PC-3 (cell line): Measurements from ENCODE around the gene KRT12. TPM values are rescaled to one million over a fixed set of nuclear protein-coding genes. Genes with fewer than 3 reads are reported as not detected.

Experiments used
- ATAC-seq: fragments of 200-7000 bp; cut with Tn5 transposase; 2 replicates; pipeline ENCODE4 v1.9.1; 2020; ENCODE audit warnings: mild to moderate bottlenecking, moderate library complexity
- BruUV-seq: library from RNA; stranded (reverse); fragments of 400-500 nt; replicated peaks from 2 replicates; lab custom pipeline; 2021; lab: Mats Ljungman, UMichigan
- CTCF ChIA-PET: fragments of 300-600 bp; sonication (Branson Sonifier 250); formaldehyde crosslinking; loops from one replicate; lab custom pipeline; 2022; ENCODE audit warnings: antibody characterized with exemption; lab: Charles Lee
- POLR2A ChIA-PET: fragments of 300-600 bp; sonication (Branson Sonifier 250); formaldehyde crosslinking; loops from one replicate; lab custom pipeline; 2022; ENCODE audit warnings: antibody characterized with exemption; ENCODE audit not compliant: unreplicated experiment; lab: Charles Lee
- DNase-seq: peaks from one replicate; pipeline ENCODE4 v3.0.0-alpha.2; 2015
- H2AFZ ChIP-seq: fragments of 300-600 bp; sonication (generic); 2 replicates; pipeline ENCODE4 v1.6.0; 2016; ENCODE audit warnings: antibody characterized with exemption, low read length
- H3F3A ChIP-seq: fragments of 300-600 bp; sonication (generic); one replicate; pipeline ENCODE4 v1.6.0; 2017; ENCODE audit warnings: antibody characterized with exemption, low read length, control low read depth, mild to moderate bottlenecking; ENCODE audit not compliant: unreplicated experiment
- H3K27ac ChIP-seq: fragments of 300-600 bp; sonication (generic); 2 replicates; pipeline ENCODE4 v1.5.1; 2016; ENCODE audit warnings: mild to moderate bottlenecking, low read length
- H3K27me3 ChIP-seq: fragments of 300-600 bp; sonication (generic); 2 replicates; pipeline ENCODE4 v1.6.1; 2016; ENCODE audit warnings: low read length, mixed read lengths
- H3K36me3 ChIP-seq: fragments of 300-600 bp; sonication (generic); 2 replicates; pipeline ENCODE4 v1.6.1; 2016; ENCODE audit warnings: low read depth, mixed run types, low read length, mixed read lengths
- H3K4me1 ChIP-seq: fragments of 300-600 bp; sonication (generic); 2 replicates; pipeline ENCODE4 v1.5.1; 2016; ENCODE audit warnings: low read length; ENCODE audit not compliant: insufficient read depth
- H3K4me2 ChIP-seq: fragments of 300-600 bp; sonication (generic); 2 replicates; pipeline ENCODE4 v1.6.0; 2016; ENCODE audit warnings: low read length
- H3K4me3 ChIP-seq: fragments of 300-600 bp; sonication (generic); 2 replicates; pipeline ENCODE4 v1.5.1; 2016; ENCODE audit warnings: mild to moderate bottlenecking, low read length, mixed read lengths
- H3K79me2 ChIP-seq: fragments of 300-600 bp; sonication (generic); 2 replicates; pipeline ENCODE4 v1.6.1; 2017; ENCODE audit warnings: low read length, mixed read lengths
- H3K9ac ChIP-seq: fragments of 300-600 bp; sonication (generic); 2 replicates; pipeline ENCODE4 v1.6.0; 2016; ENCODE audit warnings: mild to moderate bottlenecking, low read length
- H3K9me2 ChIP-seq: fragments of 300-600 bp; sonication (generic); replicated peaks from 2 replicates; pipeline ENCODE4 v1.6.1; 2016; ENCODE audit warnings: mixed run types, low read length, mixed read lengths
- H3K9me3 ChIP-seq: fragments of 300-600 bp; sonication (generic); 2 replicates; pipeline ENCODE4 v1.6.1; 2016; ENCODE audit warnings: low read length, mixed read lengths
- H4K20me1 ChIP-seq: fragments of 300-600 bp; sonication (generic); 2 replicates; pipeline ENCODE4 v1.6.1; 2016; ENCODE audit warnings: low read length, mixed read lengths
- EZH2 ChIP-seq: fragments of 300-600 bp; sonication (generic); IDR thresholded peaks from one replicate; pipeline ENCODE4 v1.6.1; 2017; ENCODE audit warnings: antibody characterized with exemption, mild to moderate bottlenecking, low read length; ENCODE audit not compliant: unreplicated experiment
- EZH2phosphoT487 ChIP-seq: fragments of 300-600 bp; sonication (generic); IDR thresholded peaks from 2 replicates; pipeline ENCODE4 v1.6.1; 2018; ENCODE audit warnings: mild to moderate bottlenecking, antibody characterized with exemption, low read length, borderline replicate concordance
- intact Hi-C: fragments of 100-400 bp; cut with micrococcal nuclease; formaldehyde crosslinking; loops from 2 replicates; pipeline ENCODE4 v1.9.0; 2023
- total RNA-seq: library from RNA; depleted of rRNA; stranded (reverse); fragments of >200 nt; gene quantifications from 2 replicates; pipeline ENCODE4 v1.2.3, GENCODE V29; 2014
- TF ChIP-seq, protein P1 (sequence below): fragments of 300-600 bp; sonication (generic); conservative IDR thresholded peaks from 2 replicates; pipeline ENCODE4 v1.5.1; 2017; ENCODE audit warnings: antibody characterized with exemption, low read depth, mild to moderate bottlenecking, low read length

The KRT12 gene
- total RNA-seq, 1 experiment from 2014 or later = not detected

DNA sequence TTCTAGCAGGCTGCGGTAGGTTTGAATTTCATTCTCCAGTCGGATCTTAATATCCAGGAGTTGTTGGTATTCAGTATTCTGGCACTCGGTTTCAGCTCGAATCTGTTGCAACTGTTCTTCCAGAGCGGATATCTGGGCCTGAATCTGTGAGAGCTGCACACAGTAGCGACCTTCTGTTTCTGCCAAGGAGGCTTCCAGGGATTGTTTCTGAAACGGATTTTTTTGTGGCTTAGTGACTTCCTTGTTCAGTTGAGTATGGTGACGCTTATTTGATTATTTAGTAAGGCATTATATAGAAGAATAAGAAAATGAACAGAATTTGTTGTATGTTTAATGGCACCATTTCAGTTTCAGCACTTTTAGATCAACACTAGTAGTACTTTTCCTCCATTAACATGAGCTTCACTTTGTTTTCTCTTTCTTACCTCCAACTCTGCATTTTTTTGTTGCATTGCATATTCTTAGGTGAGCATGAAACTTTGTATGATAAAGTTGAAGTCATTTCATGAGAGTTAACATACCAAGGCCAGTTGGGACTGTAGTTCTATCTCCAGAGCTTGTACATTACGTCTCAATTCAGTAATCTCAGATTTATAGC, 47.4 kb downstream of the KRT12 start:
- TF ChIP-seq EZH2 = no peak
- TF ChIP-seq, protein P1, sequence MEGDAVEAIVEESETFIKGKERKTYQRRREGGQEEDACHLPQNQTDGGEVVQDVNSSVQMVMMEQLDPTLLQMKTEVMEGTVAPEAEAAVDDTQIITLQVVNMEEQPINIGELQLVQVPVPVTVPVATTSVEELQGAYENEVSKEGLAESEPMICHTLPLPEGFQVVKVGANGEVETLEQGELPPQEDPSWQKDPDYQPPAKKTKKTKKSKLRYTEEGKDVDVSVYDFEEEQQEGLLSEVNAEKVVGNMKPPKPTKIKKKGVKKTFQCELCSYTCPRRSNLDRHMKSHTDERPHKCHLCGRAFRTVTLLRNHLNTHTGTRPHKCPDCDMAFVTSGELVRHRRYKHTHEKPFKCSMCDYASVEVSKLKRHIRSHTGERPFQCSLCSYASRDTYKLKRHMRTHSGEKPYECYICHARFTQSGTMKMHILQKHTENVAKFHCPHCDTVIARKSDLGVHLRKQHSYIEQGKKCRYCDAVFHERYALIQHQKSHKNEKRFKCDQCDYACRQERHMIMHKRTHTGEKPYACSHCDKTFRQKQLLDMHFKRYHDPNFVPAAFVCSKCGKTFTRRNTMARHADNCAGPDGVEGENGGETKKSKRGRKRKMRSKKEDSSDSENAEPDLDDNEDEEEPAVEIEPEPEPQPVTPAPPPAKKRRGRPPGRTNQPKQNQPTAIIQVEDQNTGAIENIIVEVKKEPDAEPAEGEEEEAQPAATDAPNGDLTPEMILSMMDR = no peak
- TF ChIP-seq EZH2phosphoT487 = no peak
- no peaks in the 10 kb centered on the region for H3K36me3 ChIP-seq
- H3K4me2 ChIP-seq = peak overlapping the region; percentile 92
- no peaks in the 10 kb centered on the region for H3K9me3 ChIP-seq
- peak overlapping the region; percentile 89 for H3K9ac ChIP-seq
- no TSS peak for BruUV-seq
- intact Hi-C loops = no loop called here
- H3K79me2 ChIP-seq = peaks cover 25% of the 10 kb centered on the region
- H3F3A ChIP-seq = no peaks in the 10 kb centered on the region
- peaks cover 17% of the 10 kb centered on the region; the same call in 1 of the 2 replicates for H3K4me1 ChIP-seq
- ATAC-seq (peak; percentile 16; the same call in 1 of the 2 replicates), DNase-seq (no peak)
- peak overlapping the region; percentile 96 for H3K4me3 ChIP-seq
- CTCF ChIA-PET = interaction anchor here (0.7 kb wide), 1 partner anchor 29 kb away, joined by 3 read pairs; no protein-coding TSS in a partner anchor
- H3K9me2 ChIP-seq = no peaks in the 10 kb centered on the region
- peak overlapping the region; percentile 67 for H3K27ac ChIP-seq
- H3K27me3 ChIP-seq = no peaks in the 10 kb centered on the region
- peak overlapping the region; percentile 83 for H2AFZ ChIP-seq
- POLR2A ChIA-PET = interaction anchor here (1.0 kb wide), 1 partner anchor 37 kb away, joined by 31 read pairs; no protein-coding TSS in a partner anchor
- H4K20me1 ChIP-seq = no peaks in the 10 kb centered on the region

DNA sequence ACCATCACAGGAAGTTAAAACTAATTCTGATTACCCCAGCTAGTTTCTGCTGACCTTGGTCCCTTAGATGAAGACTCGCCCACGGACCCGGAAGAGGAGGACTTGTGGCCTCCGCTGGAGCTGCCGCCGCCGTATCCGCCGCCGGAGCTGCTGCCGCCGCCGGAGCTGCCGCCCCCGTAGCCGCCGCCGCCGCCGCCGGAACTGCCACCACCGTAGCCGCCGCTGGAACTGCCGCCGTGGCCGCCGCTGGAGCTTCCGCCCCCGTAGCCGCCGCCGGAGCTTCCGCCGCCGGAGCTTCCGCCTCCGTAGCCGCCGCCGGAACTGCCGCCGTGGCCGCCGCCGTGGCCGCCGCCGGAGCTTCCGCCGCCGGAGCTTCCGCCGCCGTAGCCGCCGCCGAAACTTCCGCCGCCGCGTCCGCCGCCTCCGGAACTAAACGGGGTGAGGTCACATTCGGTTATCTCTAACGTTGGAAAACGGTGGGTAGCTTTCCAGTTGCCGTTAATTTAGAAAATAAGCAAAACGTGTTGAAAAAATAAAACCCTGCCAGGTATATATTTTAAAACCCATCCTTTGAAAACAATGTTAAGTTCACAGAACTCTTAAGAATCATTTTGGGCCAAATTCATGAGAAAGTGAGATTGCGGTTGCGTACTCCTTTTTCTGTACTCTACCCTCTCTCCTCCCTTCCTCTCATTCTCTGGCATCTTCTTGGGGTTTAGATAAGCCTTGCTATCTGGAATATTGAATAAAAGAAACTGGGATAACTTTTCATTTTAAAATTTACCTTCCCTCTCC, 48.1 kb downstream of the KRT12 start:
- Histone ChIP-seq H3K4me3 (peak overlapping the region; percentile 96), H3K4me1 (peaks cover 17% of the 10 kb centered on the region; the same call in 1 of the 2 replicates), H3K9me3 (no peaks in the 10 kb centered on the region), H4K20me1 (no peaks in the 10 kb centered on the region), H3K4me2 (peak overlapping the region; percentile 94), H3K9me2 (no peaks in the 10 kb centered on the region), H3K9ac (peak overlapping the region; percentile 89), H3K27ac (peak overlapping the region; percentile 71), H3K79me2 (peaks cover 25% of the 10 kb centered on the region), H3K36me3 (no peaks in the 10 kb centered on the region), H3F3A (no peaks in the 10 kb centered on the region), H2AFZ (peak overlapping the region; percentile 83), H3K27me3 (no peaks in the 10 kb centered on the region)
- intact Hi-C loops = loop anchor here (1.0 kb wide), 1 partner anchor 83 kb away; no protein-coding TSS in a partner anchor
- ATAC-seq (peak; percentile 86), DNase-seq (peak; percentile 63)
- CTCF ChIA-PET = interaction anchor here (0.7 kb wide), 1 partner anchor 30 kb away, joined by 3 read pairs; no protein-coding TSS in a partner anchor
- TSS peak; percentile 92 for BruUV-seq
- TF ChIP-seq, protein P1 = no peak
- no peak for TF ChIP-seq EZH2
- no peak for TF ChIP-seq EZH2phosphoT487
- POLR2A ChIA-PET = interaction anchor here (0.6 to 1.0 kb wide), 4 partner anchors 37 to 349 kb away, joined by 3 to 31 read pairs (median 14); no protein-coding TSS in a partner anchor
